WI38 (cell line): Measurements from ENCODE around the gene GPC5.

Experiments
- H3K4me3 ChIP-seq: 2 replicates; pipeline ENCODE4 v1.5.1; 2011; ENCODE audit warnings: low read depth, mild to moderate bottlenecking, control low read depth, low read length
- CTCF ChIP-seq: IDR thresholded peaks from 2 replicates; pipeline ENCODE4 v1.5.1; 2012; ENCODE audit warnings: low read depth, mild to moderate bottlenecking, control low read depth, low read length

Gene GPC5

GRCh38 chr13:92403606-92404005 is 1005.2 kb downstream of the GPC5 start:
- no peak for TF ChIP-seq CTCF
- no peak overlapping the region for H3K4me3 ChIP-seq

- H3K4me3 ChIP-seq: no peak overlapping the region
- TF ChIP-seq CTCF: no peak
Observed at GRCh38 chr13:92407858-92408257, 1009.4 kb downstream of the GPC5 start.

GRCh38 chr13:92412481-92412880 is 1014.1 kb downstream of the GPC5 start:
- TF ChIP-seq CTCF: no peak
- no peak overlapping the region for H3K4me3 ChIP-seq

- H3K4me3 ChIP-seq: no peak overlapping the region
- TF ChIP-seq CTCF: no peak
Observed at GRCh38 chr13:92412996-92413395, 1014.6 kb downstream of the GPC5 start.

GRCh38 chr13:92413452-92413851 is 1015.0 kb downstream of the GPC5 start:
- H3K4me3 ChIP-seq: no peak overlapping the region
- TF ChIP-seq CTCF: no peak

- H3K4me3 ChIP-seq: no peak overlapping the region
- TF ChIP-seq CTCF: no peak
Observed at GRCh38 chr13:92414851-92415250, 1016.4 kb downstream of the GPC5 start.

GRCh38 chr13:92415781-92416180 is 1017.4 kb downstream of the GPC5 start:
- no peak overlapping the region for H3K4me3 ChIP-seq
- no peak for TF ChIP-seq CTCF
